Vagina (tissue), 2 donors: Measurements from ENCODE around the gene VEGFD.

Source experiments
- CTCF ChIP-seq, 3 experiments: fragments of 450-650 bp in 2 of 3; fragments of 200-600 bp in 1 of 3; sonication (generic) in 1 of 3; IDR thresholded peaks; one replicate each; pipeline ENCODE4 v1.5.1; 2017 to 2019; ENCODE audit warnings: antibody characterized with exemption in 3 of 3, mild to moderate bottlenecking in 2 of 3, moderate library complexity in 2 of 3
- POLR2A ChIP-seq, 2 donors: fragments of 450-650 bp; IDR thresholded peaks; one replicate each; pipeline ENCODE4 v1.6.1; 2017; ENCODE audit warnings: antibody characterized with exemption in 2 of 2, mild to moderate bottlenecking in 2 of 2, moderate library complexity in 2 of 2
- POLR2AphosphoS5 ChIP-seq, 2 donors: sonication (generic); formaldehyde crosslinking; IDR thresholded peaks; one replicate each; pipeline ENCODE4 v1.9.0; 2017; ENCODE audit warnings: antibody characterized with exemption in 2 of 2, mild to moderate bottlenecking in 2 of 2, low read depth in 1 of 2; ENCODE audit not compliant: insufficient read depth in 1 of 2

- TF ChIP-seq CTCF (IDR thresholded peaks at IDR 0.05) (no peak), POLR2AphosphoS5 (IDR thresholded peaks at IDR 0.05; ENCODE audit: insufficient read depth in 1 of 2, low read depth in 1 of 2) (no peak), POLR2A (IDR thresholded peaks at IDR 0.05) (no peak)
These were observed 38.2 kb downstream of the VEGFD start for GRCh38 chrX:15345976-15346375.
